Midbrain (tissue), 1 donor: ENCODE results near the gene HOXC13.

Experiments used
- DNase-seq: peaks from one replicate; lab custom pipeline; 2025; lab: John Stamatoyannopoulos, UW

Gene HOXC13

DNA sequence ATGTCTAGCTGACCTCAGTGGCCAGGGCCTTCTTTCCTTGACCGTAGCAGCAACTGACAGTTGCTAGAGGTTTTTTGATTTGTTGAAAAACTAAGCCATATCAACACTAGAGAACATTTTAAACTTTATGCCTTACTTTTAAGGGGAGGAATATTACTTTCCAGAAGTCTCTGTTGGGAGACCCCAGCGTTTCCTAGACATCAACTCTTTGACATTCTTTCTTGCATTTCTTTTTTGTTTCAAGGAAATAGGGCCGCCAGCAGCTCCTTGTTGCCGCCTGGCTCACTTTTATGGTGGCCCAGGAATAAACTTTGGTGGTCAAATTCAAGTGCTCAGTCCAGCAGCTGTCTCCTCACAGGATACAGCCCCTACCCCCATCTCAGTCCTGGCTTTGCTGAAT is 31.8 kb downstream of the HOXC13 start:
- DNase-seq, result no peak

DNA sequence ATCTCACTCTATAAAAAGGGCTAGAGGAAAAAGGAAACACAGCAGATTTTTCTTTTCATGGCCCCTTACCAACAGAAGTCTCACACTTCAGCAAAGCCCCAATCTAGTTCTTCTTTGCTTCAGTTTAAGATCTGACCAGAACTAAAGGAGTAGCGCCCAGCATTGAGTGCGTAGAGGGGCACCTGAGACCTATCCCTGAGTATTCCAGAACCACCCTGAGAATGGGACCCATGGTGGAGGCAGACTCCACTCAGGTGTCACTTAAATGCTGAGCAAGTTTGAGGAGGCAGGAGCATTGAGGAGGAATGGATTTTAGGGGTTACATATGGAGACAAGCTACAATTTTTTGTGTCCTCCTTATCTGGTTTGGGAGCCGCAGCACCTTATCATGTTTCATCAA is 32.5 kb downstream of the HOXC13 start:
- DNase-seq, result no peak

DNA sequence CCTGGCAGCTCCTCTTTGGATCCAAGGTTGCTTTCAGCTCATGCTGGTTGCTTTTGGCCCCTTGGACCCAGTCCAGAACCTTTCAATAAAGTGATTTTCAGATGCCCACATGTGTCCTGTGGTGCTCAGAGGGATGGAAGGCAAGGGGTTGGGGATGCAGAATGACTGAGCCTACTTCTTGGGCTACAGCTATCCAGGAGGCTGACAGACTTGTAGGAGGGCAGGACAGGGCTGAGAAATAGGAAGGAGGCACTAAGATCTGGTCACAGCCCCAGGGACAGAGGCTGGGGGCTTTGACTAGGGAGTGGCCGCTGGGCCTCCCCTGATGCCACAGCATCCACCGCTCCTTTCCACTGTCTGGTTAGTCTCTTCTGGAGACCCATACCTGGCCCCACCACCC is 33.1 kb downstream of the HOXC13 start:
- DNase-seq, result no peak

DNA sequence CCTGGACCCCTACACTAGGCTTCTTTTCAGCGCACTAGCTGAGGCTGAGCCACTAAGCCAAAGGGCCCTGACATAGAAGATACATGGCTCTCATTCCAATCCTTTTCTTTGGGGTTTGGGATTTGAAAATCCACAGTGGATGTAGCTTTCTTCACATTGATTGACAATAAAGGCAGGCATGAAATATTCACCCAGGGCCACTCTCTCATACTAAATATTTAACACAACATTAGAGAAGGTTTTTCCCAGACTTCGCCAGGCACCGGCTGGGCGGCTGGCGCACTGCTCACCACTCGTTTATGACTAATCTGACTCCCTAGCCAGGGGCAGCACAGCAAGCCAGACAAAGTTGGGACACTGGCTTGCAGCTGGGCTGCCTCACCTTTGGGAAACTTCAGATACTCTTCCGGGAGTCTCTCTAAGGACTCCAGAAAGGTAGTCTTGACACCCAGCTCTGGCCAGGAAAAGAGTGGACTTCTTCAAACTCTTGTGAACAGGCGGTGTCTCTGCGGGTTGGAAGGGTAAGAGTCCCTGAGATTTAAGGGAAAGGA is 33.6 kb downstream of the HOXC13 start:
- DNase-seq, result no peak

DNA sequence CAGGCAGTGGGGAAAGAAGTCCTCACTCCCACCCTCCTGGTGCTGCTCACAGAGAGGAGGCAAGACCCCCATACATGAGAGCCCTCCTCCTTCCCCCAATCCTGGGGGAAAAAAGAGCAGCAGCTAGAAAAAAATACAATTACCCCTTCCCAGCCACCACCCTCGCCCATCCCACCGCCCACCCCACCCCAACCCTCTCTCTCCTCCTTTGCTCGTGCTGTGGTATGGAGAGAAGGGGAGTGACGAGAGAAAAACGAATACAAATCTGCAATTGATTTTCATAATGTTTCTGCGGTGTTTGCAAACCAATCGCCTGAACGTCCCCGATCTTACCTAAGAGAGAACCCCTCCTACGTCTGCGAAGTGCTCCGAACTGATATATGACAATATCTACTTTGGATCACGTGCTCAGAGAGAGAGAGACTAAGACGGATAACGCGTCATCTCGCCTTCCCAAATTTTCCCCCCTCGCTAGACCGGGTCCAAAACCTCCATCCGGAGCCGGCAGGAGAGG is 34.1 kb downstream of the HOXC13 start, which contains the start of gene HOXC11:
HOXC11 (plus strand) TSS at position 405 of the 514 bp plus-strand sequence. CDS start 116 bp downstream, outside the sequence.
- DNase-seq, result no peak

DNA sequence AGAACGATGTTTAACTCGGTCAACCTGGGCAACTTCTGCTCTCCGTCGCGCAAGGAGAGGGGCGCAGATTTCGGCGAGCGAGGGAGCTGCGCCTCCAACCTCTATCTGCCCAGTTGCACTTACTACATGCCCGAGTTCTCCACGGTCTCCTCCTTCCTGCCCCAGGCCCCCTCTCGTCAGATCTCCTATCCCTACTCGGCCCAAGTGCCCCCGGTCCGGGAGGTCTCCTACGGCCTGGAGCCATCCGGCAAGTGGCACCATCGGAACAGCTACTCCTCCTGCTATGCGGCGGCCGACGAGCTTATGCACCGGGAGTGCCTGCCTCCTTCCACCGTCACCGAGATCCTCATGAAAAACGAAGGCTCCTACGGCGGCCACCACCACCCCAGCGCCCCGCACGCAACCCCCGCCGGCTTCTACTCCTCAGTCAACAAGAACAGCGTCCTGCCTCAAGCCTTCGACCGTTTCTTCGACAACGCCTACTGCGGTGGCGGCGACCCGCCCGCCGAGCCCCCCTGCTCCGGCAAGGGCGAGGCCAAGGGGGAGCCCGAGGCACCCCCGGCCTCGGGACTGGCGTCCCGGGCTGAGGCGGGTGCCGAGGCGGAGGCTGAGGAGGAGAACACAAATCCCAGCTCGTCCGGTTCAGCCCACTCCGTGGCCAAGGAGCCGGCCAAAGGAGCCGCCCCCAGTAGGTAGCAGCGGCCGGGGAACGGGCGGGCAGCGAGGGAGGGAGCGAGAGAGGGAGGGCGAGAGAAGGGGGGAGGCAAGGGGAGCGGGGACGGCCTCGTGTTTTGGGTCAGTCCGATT is 34.8 kb downstream of the HOXC13 start:
- no peak for DNase-seq

DNA sequence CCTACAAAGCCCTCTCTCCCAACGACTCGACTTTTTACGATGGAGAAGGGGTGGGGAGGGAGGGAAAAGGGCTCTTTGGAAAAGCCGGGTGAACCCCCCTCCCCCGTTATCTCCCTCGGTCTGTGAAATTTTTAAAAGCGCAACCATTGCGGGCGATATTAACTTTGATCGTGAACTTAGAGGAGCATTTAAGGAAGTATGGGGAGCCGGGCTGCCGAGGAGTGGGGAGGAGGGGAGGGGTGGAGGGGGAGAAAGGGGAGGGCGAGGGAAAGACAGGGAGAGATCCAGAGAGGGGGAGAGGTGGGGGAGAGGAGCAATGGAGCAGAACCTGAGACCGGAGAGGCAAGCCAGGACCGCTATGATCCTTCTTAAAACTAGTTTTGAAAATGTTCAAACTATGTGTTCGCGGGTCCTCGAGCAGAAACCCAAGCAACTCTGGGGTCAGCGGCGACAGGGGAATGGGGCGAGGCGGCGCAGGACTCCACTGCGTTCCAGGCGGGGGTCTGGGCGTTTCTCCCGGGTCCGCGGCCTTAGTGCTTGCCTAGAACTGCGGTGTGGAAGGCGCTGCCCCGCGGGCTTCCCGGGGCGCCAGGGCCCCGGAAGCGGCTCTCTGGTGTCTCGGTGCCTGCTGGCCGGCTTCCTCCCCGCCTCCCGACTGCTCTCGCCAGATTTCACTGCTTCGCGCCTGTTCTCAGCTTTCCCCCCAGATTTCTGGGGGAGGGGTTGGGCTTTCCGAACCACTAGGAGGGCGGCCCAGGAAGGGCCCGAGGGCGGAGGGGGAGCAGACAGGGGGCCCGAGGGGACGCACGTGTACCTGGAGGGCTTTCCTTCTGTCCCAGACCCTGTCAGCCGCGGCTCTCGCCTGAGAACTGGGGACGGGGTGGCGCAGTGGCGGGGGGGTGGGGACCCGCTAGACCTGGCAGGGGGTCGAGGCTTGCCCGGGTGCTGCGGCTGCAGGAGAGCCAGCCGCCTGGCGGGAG is 35.7 kb downstream of the HOXC13 start, which contains the start of gene HOTAIR:
HOTAIR (minus strand) TSS at position 871 of the 980 bp plus-strand sequence.
- DNase-seq, result no peak

DNA sequence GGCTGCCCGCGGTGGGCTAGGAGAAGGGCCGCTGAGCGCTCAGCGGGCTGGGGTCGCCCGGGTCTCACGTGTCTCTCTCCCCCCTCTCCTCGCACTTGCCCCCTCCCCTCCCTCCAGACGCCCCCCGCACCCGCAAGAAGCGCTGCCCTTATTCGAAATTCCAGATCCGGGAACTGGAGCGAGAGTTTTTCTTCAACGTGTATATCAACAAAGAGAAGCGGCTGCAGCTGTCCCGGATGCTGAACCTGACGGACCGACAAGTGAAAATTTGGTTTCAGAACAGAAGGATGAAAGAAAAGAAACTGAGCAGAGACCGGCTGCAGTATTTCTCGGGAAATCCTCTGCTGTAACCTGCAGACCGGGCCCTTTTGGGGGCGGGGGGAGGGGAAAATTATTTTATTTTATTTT is 36.4 kb downstream of the HOXC13 start:
- no peak for DNase-seq

DNA sequence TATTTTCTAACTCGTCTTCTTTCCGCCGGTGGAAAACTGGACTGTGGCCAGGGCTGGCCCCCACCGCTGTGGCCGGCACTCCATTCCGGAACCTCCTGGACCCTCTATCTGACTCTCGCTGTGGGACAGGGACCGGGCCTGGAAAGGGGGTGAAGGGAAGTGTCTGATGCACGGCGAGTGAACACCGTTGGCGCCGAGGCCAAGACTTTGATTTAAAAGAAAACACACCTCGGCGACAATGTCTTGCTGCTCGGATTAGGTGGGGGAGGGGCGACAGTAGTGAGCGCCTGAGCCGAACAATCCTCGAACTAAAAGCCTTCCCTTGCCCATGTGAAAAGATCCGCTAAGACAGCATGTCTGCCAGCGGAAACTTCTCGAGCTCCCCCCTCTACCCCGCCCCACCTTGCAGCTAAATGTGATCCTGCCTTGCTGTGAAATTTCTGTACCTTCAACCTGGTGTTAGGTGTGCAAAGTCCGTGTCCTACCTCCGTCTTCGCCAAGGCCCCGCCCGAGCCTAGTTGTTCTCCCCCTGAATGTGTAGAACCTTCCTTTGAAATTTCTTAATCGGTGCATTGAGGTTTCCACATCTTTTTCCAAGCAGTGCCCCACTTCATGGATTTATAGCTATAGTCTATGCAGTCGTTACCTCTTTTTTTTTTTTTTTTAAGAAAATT is 37.0 kb downstream of the HOXC13 start:
- DNase-seq, result no peak

DNA sequence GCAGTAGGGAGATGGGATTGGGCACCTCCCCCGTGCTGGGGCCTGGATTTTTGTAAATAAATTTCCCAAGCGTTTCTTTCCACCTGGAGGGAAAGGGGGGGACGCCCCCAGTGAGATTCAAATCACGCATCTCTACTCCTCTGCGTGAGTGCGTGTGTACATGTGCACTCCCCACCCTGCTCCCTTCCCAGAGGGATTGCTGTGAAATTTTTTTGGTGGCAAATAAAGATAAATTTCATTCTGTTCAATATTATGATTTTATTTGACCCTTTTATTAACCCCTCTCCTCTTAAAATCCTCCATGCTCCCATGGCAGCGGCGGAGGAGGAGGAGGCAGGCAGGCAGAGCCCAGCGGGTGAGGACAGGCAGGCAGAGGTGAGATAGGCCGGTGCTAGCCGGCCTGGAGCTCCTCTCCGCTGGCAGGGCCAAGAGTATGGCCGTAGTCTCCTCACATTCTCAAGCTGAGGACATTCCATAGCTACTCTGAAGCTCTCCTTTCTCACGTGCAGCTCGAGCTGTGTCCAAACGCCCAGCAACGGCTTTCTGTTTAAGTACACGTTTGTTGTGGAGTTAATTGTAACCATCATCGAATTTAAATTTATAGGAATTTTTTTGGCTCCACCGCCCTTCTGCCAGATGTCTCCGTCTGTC is 37.7 kb downstream of the HOXC13 start:
- no peak for DNase-seq

DNA sequence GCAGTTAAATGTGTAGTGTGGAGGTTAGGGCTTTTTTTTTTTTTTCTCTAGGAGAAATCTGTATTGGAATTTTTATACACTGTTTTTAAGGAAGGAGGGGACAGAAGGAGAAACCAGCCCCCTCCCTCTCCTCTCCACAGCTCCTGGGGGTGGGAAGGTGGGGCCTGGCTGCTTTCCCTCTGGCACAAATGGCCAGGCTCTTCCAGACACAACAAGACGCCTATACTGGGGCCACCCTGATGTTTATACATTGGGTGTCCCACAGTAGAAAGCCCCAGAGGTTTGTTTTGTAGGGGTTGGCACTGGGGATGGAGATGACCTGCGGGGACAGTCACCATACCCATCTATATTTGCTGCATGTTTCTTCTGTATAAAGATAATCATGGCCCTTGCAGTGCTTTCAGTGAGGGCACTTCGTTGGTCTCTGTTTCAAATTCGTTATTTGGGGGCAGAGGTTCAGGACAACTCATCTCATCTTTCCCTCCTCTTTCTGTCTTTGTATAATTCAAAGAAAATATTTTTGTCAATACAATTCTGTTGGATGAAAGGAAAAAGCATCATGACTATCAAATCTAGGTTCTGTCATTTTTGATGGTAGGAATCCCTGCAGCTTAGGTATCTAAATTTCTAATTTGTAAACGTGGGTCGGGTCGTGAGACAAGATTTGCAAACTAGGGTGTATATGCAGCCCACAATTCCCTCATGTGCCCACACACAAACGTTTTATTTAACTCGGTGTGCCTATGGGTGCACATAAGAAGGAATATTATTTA is 38.4 kb downstream of the HOXC13 start:
- DNase-seq, result no peak

DNA sequence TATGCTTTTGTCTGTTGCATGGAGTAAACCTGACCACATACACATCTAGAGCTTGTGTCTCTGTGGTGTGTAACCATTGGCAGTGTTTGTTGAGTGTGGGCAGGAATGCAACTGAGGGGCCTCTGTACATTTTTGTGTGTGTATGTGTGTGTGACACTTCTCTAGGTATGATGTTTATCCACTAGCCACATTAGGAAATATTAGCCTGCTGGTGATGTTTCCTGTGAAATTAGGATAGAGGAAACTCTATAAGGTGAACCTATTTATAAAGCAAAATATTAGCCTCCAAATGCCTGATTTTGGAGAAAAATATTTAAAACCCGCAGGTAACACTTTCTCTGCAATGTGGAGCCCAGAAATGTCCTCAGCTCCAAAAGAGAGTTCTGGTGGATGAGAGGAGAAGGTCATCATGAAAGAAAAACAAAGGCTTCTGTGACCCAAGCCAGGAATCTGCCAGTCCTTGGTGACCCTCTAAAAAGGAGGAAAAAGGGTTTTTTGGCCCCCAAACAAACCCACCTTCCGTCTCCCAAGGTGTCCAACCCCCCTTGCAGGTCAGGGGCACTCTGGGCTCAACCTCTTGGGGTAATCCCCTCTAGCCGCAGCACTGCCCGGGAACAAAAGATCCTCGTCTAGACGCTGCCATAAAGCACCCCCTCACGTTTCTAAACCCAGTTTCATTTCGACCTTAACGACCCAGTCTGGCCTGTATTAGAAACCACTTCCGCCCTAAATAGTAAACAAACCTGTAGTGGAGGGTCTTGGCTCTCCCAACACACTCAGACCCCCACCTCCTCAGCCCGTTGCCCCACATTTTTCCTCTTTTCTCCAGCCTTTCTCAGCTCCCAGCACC is 39.2 kb downstream of the HOXC13 start:
- no peak for DNase-seq

DNA sequence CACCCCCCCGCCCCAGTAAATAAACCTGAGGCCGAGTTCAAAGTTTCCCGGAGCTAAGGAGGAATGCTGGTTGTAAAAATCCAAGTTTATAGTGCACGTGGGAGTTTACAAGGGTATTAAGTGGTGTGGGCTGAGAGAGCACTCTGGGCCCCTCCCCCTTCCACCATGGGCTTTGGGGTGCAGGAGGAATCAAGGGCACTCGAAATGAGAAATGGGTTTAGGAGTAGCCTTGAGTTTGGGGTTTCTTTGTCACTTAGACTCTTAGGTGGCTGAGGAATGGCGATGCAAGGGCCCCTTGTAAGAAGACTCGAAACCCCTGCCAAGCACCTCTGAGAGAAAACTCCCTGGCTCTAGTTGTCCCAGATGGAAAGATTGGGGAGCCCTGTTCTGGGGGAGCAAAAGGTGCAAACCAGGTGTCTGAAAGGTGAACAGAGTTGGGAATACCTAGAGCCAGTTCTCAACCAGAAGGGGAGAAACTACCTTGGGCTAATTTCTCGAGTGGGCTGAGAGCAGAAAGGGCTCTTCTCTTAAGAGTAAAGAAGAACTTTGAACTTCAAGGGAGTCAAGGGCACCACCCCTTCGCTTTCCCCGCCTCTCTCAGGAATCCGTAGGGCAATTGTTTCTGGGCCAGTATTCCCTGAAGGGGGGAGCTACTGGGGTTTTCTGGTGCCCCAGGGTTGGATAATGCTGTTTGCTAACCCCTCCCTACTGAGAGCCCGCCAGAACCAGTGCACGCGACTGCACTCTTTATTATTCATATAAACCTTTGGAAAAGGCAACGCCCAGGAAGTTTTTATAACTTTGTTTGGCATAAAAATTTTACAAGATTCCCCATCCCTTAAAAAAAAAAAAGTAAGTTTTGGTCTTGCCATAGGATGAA is 40.1 kb downstream of the HOXC13 start:
- DNase-seq, result no peak

DNA sequence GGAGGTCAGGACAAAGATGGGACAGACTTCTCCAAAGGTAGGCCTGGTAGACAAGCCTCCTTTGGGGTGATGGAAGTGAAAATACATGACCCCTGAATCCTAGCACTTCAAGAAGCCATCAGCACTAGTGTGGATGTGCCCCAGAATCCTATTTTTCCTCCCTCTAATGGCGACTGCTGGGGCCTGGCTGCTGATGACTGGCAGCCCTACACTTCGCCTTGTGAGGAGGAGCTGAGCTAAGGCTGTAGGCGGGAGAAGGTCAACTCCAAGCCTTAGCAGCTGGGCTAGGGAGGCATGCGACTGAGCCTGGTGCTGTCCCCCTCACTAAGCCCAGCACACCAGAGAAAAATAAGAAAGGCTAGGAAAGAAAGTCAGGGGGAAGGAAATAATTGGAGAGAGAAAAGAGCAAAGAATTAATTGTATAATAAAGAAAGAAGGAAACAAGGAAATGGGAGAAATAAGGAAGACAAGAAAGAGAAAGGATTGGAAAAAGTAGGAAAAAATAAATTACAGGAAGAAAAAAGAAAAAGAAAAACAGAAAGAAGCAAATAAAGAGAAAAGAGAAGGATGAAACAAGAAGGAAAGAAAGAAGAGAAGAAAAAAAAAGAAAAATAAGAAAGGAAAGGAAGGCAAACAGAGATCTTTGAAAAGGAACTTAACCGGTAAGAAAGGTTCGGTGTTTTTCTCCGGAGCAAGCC is 41.6 kb downstream of the HOXC13 start:
- DNase-seq, result no peak

DNA sequence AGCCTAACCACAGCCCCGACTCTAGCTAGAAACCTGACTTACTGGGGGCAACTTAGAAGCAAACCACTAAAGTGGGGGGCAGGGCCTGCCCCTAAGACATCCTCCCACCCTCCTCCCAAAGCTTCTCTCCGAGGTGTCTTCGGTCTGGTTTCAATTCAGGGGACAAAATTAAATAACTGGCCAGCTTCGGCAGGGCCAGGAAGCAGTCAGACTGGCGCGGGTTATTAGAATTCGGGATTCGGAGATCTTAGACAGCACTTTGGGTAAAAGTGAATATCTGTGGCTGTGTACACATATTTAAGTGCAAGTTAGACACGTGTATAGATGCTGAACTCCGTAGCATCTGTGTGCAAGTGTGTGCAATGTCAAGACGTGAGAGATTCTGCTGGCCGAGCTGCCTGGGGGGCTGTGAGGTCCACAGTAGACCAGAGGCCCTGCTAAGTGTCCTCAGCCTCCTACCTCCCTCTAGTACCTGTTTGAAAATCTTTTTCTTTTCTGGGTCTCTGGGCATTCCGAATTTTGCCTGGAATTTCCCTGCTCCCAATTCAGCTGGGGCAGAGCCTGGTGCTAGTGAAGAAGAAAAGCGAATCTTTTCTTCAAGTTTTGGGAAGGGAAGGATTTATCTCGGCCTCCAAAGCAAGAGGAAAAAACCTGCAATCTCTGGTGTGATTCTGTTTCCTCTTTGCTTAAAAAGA is 42.3 kb downstream of the HOXC13 start:
- DNase-seq, result no peak

DNA sequence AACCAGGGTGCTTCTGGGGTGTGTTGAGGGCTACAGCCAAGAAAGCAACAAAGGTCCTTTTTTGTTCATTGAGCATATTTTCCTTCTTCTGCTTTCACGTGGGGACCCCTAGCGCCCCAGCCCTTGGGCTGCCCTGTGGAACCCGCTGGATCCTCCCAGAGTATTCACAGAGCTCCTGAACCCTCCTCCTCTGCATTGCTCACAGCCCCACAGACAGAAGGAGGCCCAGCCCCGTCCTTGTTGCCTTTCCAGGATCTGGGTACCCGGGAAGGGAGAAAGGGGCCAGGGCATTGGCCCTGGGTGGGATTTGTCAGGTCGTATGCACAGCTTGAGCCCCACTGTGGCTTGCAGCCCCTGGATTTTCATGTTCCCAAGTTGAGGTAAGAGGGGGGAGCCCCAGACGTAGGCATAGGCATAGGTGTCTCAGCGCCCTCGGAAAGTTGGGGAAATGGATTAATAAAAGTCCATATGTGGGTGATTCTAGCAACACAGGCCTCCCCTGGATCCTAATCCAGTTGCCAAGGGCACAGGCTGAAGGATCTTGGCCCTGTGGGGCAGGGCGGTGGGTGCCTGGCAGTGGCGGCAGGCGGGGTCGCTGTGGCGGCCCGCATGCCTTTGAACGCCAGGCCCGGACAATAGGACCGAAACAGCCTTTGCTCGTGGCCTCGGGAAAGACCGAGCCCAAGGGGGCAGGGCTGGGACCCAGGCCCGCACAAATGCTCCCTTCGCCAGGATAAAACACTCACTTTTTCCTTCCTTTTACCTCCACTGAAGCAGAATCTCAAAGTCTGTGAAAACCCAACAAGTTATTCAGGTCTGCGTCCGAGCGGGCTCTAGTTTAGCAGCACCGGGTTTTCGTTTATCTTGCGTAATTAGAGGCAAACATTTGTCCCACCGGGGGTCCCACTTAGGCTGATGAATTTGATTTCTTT is 43.3 kb downstream of the HOXC13 start:
- DNase-seq, result no peak
